GM21423 (cell line): ENCODE results near the gene POLR3GL.

Experiments
- ATAC-seq: cut with Tn5 transposase; IDR thresholded peaks from one replicate; pipeline ENCODE4 v1.9.1; 2021; ENCODE audit warnings: mild to moderate bottlenecking, moderate library complexity; ENCODE audit not compliant: unreplicated experiment

Gene POLR3GL

DNA sequence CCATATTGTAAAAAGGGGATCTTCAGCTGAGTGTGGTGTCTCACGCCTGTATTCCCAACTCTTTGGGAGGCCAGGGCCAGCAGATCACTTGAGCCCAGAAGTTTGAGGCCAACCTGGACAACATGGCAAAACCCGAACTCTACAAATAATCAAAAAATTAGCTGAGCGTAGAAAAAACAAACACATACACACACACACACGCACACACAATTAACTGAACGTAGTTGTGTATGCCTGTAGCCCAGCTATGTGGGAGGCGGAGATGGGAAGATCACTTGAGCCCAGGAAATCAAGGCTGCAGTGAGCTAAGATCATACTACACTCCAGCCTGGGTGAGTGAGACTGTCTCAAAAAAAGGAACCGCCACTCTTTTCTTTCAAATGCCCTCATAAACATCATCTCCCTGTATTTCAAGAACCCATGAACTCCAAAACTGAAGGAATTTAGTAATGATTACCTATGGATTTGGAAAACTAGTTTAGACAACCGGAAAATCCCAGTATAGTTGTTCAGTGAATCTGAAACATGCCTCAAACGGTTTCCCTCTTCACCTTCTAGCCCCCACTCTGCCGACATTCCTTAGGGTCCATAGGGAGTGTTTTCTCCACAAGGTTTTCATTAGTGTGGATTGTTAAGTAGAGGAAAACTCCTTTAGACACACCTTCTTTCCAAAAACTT, 27.4 kb downstream of the POLR3GL start:
- ATAC-seq: no peak

DNA sequence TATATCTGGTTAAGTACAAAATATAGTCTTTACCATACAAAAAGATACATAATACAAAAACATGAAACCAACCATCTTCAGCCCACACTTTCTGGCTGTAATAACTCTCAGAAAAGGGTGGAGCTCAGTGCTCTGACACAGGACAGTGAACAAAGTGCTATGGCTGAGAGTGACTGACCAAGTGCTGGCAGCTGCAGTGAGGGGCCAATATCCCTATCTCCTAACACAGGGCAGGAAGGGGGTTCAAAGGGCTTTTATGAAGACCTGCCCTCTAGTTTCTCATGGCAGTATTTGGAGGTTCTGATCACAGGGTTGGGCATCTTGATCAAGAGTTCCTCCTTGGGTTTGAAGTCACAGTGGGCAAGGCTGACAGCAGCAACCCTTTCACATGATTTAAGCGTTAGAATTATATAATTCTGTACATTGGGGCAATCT, 28.0 kb downstream of the POLR3GL start:
- ATAC-seq: no peak

DNA sequence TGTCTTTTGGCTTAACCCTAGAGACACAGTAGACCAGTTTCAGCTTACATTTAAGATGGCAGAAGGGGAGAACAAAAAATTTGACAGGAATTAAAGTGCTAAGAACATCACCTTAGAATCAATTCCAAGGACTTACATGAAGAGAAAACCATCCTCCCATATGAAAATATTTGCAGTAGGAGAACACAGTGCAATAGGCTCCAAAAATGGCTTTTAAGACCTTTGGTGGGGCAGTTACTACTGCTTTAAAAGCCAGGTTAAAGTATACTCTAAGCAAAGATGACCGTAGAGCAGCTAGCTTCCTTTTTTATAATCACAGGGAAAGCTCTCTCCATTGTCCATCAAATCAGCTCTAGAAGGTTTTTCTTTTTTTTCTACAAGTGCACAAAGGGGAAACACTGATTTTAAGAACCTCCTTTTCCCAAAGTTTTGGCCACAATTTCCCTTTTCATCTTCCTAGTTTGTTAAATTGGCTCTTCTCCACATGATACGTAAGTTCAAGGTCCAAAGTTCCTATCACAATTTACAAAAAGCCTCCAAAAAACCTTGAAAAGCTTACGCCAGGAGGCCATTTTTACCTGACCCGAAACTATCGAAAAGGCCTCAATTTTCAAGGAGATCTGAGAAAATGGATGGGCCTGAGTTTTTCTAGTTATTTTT, 28.6 kb downstream of the POLR3GL start:
- ATAC-seq: no peak

DNA sequence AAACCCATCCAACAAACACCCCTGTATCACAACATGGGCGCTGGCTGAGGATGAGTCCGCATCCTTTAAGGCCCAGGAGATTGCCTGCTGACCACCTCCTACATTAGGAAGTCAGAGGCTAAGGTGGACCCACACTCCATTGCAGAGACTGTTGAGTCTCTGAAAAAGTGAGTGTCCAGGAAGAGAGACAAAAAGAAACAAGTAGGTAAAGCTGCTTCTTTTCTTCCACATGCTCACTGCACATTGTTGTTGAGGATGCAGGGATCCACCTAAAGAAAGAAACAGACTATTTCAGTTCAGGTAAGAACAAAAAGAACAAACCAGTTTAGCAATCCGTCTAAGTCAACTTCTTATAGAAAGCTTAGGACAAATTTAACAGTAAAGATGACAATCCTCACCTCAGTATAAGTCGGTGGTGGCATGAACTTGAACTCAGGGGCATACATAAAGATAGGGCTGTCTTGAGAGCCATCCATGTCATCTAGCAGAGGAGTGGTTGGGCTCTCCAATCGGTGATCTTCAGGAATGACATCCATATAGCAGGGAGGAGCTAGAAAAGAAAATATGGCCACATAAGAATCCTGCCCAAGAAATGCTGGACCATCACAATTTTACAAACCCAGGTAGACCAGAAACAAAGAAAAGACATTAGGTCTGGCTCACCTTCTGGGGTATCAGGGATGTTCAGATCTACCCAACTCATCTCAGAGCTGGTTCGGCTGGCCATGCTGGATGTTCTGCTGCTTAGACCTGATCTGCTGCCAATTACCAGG, 29.3 kb downstream of the POLR3GL start:
- no peak for ATAC-seq

DNA sequence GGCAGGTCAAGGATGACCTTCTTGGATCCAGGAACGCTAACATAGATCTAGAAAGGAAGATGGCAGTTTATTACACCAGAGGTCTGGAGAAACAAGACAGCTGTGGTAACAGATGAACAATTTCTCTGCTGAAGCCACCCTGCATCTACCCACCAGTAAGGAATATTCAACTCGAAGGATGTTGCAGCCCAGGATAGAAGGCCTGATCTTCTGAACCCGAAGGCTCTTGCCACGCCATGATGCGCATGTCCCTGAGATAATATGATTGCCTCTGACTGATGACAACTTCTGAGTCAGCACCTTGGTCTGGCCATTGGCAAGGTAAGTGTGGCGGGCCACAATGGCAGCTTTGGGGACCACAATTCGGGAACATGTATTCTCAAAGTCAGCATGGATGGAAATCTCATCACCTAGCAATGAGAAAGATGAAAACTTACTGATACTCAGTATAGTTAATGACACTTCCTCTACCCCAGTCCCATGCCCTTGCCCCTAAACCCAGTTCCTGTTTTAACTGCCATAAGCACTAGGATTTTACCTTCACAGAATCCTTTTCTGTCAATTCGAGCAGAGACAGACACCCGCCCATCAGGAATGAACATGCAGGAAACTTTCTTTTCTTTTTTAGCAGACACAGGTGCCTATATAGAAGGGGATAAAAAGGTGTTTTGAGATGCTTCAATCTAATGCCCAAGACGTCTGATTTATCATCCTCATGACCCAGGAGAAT, 30.1 kb downstream of the POLR3GL start:
- ATAC-seq: no peak

DNA sequence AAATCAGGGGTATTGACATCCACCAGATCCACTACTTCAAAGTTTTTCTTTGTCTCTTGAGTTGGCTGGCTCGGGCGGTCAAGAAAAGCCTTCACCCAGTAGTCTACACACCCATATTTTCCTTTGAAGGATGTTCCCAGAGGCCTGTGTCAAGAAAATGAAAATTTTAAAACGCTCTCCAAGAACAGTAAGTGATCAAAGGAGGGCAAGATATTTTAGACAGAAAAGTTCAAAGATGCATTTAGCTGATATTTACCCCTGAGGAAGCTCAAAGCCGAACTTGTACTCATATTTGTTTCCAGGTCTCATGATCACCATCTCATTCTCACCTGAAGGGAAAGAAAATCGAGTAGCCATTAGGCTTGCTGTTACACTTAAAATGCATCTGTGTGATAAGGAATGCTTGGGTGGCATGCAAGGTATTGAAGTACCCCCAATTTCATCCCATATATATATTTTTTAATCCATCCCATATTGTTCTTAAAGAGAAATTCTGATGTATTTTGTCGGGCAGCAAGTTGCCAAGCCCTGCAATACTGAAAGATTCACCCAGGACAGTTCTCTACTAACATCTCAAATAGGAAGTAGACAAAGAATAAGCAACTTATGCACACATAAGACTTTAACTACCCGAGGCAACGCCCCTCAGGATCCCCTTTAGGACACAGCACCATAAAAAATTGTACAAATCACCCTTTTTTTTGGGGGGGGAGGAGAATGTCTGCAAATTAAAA, 30.8 kb downstream of the POLR3GL start:
- ATAC-seq: no peak

DNA sequence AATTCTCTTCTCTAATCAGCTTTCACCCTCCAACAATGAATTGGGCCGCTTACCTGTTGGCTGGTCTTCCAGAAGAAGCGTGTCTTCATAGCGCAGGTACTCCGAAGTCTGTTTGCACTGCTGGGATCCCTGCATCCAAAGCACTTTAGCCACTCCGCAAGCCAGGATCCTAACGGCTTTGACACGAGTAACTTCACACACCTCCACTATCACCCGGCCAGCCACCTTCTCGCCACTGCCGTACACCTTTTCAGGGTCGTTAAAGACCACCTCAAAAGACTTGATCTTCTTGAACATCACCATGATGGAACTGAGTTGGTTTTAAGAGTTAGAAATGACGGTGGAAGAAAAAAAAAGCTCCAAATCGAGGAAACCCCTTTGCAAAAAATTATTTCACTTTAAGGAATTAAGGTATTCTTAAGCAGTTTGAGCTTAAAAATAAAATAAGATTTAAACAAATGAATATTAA, 31.5 kb downstream of the POLR3GL start:
- ATAC-seq: no peak

DNA sequence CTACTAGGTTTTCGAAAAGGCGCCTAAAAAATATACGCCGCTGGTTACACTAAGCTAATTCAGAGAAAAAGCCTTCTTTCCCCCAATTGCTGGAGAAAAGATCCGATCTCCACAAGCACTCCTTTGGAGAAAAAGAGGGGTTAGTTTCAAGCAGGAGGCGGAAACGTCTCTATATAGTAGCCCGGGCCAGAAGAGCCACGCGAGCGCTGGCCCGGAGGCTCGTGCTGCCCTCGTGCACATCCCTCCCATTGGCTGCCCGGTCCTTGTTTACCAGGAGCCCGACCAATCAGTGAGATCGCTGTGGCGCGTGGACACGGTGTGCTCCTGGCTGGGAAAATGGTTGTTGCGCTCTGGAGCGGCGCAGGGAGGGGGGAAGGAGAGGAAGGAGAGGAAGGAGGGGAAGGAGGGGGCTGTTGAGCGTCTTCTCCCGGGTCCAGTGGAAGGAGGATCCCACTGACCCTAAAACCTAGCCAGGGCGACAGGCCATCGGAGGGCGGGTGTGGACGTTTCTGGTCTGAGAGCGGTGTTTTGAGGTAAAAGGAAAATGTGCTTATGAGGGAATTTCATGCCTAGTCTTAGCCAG, 32.0 kb downstream of the POLR3GL start, which contains the start of gene TXNIP:
TXNIP (minus strand) TSS at position 147 of the 583 bp plus-strand sequence. CDS start 313 bp downstream, outside the sequence.
- ATAC-seq: peak; percentile 87

DNA sequence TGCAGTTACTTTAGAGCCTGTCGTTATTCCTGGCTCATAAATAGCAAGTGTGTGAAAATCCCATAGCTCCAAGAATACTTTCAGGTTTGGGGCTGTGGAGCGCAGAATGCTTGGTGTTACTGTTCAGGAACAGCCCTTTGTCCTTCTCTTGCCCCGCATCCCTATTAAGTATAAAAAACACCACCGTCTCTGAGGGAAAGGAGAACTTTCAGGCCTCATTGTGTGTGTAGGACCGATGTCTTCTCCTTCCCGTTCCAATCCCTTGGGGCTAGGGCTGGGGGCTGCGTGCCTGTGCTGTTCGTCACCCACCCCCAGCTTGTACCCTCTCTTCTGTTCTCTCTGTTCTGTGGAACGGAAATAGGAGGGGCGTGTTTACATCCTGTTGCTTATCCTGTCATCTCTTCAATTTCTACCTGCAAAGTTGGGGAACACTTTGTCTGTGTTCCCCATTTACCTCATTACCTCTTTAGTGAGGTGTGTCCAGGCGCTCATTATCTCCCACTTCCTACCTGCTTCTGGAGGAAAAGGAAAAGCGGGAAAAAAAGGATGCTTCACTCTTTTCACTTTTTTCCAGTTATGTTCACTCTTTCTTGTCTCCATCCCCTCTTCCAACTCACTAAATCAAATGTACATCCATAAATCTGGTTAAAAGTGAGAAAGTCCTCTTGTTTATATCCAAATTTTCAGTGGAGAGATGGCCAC, 32.7 kb downstream of the POLR3GL start:
- ATAC-seq: peak; percentile 29

DNA sequence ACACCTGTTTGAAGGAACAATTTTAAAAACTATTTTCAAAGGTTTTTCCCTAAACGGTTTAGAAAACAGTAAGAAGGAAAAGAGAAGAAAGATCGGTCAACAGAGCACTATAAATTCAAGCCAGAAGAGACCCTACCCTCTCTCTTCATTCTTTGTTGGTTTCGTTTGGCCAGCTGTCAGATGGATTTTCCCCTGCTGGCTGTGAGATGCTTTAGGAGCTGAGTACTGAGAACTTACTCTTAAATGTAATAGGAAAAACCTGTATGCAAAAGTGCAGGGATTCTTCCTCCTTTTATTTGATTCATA, 33.2 kb downstream of the POLR3GL start:
- ATAC-seq: no peak

DNA sequence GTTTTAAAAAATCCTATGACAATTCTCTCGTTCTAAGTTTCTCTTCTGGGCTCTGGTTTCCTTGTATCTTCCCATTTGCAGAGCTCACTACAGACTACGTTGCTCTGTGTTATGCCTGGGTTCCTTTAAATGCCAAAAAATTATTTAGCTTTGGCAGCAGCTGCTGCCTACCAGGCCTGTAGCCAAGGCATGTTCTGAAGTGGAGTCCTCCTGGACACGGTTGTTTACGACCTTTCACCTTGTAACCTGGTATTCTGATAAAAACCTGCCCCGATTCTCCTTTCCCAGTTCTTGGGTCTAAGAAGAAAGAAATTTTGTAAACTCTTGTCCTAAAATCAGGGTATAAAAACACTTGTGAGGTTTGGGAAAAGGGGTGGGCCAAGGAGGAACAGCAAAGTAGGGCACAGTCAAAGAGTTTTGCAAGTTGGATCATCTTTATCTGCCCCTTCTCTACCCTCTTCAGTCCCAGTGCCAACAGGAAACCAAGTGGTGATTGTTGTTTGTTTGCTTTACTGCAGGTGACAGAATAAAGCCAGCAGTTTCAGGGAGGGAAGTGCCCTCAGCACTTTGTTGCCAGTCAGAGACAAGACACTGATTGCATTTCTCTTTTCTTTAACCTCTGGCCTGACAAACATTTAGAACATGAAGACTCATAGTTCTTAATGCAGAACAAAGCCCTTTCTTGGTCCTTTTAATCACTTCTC, 35.0 kb downstream of the POLR3GL start:
- ATAC-seq: no peak

DNA sequence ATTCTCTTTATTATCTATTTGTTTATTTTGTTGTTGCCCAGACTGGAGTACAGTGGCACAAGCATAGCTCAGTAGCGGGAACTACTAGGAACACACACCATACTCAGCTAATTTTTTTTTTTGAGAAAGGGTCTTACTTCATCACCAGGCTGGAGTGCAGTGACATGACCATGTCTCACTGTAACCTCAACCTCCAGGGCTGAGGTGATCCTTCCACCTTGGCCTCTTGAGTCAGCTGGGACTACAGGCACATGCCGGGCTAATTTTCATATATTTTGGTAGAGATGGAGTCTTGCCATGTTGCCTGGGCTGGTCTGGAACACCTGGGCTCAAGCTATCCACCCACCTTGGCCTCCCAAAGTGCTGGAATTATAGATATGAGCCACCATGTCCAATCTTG, 37.2 kb downstream of the POLR3GL start:
- no peak for ATAC-seq

DNA sequence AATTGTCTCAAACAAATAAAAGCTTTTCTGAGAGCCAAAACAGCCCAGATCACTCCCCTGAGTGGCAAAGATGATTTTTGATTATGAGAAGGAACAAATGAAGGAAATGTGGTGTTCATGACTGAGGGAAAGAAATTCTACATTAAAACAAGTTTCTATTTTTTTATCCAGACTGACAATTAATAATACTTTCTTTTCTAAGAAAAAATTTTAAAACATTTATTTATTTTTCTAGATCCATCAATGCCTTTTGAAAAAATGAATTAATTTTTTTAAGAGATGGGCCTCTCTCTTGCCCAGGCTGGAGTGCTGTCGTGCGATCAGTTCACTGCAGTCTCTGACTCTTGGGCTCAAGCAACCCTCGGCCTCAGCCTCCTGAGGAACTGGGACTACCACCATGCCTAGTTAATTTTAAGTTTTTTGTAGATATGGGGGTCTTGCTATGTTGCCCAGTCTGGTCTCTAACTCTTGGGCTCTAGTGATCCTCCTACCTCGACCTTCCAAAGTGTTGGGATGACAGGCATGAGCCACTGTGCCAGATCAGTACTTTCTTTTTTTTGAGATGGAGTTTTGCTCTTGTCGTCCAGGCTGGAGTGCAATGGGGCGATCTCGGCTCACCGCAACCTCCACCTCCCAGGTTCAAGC, 43.1 kb downstream of the POLR3GL start:
- no peak for ATAC-seq

DNA sequence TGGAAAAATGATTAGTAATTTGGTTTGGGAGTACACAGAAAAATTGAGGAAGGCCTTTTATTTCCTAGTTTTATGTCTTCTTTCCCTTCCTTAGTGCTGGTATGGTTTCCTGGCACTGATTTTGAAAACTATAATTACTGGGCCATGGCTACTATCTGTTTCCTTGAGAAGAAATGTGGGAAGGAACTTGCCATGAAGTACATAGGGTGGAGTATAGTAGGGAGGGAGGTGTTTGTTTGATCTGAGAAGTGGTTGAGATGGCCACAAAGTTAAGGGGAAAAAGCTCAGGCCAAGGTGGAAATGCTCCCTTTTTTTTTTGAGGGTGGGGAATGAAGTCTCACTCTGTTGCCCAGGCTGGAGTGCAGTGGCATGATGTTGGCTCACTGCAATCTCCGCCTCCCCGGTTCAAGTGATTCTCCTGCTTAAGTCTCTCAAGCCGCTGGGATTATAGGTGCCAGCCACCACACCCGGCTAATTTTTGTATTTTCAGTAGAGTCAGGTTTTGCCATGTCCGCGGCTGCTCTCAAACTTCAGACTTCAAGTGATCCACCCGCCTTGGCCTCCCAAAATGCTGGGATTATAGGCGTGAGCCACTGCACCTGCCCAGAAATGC, 45.7 kb downstream of the POLR3GL start:
- no peak for ATAC-seq

DNA sequence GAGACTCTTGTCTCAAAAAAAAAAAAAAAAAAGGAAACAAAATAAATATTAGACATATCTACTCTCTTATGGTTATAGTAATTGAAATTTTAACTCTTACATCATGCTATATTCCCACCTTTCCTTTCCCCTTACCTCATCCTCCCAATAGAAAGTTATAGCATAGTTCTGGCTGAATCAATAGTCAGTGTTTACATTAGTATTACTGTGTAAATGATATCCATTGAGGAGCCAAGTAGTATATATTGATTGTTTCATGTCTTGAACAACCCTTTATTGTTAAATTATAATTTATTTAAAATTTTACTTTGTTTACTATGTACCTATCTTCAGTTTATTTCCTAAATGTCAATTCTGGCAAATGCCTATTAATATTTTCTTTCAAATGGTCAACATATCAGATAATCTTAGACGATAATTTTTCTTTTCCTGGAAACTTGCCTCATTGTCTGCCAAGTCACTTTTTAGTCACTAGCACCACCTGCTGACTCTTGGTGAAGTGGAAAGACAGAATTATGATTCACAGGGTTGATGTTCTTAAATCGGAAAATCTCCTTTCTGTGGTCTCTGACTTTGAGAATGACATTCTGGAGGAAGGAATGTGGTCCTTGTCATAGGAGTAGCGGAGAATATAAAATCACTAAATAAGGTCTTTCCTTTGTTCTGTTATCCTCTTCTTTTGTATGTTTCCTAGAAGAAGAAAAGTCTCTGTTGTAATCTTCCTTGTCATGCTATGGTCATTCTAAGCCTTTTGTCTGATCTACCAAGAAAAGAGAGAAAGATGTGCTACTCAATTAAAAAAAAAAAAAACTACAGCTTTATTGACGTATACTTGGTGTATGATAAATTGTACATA, 48.4 kb downstream of the POLR3GL start:
- ATAC-seq: no peak

DNA sequence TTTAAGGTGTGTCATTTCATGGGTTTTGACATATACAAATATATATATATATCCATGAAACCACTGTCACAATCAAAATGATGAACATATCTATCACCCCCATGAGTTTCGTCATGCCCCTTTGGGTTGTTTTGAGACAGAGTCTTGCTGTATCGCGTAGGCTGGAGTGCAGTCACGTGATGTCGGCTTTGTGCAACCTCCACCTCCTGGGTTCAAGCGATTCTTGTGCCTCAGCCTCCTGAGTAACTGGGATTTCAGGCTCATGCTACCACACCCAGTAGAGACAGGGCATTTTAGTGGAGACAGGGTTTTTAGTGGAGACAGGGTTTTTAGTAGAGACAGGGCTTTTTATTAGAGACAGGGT, 49.1 kb downstream of the POLR3GL start:
- ATAC-seq: no peak

DNA sequence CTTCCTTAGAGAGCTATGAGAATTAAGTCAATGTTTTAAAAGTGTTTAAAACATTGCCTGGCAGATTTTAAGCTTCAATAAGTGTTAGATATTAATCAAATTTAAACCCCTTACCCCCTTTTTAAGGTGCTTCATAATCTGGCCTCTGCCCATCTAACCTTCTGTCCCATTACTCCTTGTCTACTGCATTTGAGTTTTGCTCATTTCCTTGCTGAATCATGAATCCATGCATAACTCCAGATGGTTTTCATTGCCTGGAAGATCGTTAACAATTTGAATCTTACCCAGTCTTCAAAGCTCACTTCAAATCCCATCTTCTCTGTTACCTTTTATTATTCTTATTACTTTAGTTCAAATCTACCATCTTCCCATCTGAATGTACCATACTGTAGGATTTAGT, 52.4 kb downstream of the POLR3GL start:
- no peak for ATAC-seq
